Gastrocnemius medialis (tissue), 4 donors: ENCODE measurements around the gene MTERF4. TPM values are rescaled to one million over a fixed set of nuclear protein-coding genes. Genes with fewer than 3 reads are reported as not detected.
A peak's percentile ranks its signal among the peaks of the same experiment; 100 is the strongest.
"Not testable (repeated sequence)": the region's sequence is repeated elsewhere in the genome, so short reads cannot be mapped to it uniquely, and the experiment has no call there.

Experiments used
- ATAC-seq, 2 donors: fragments of 150-250 bp; one replicate each; pipeline ENCODE4 v1.9.1; 2016
- DNase-seq, 2 donors: peaks; one replicate each; pipeline ENCODE4 v3.0.0-alpha.2; 2019
- H3K27ac ChIP-seq, 4 donors: fragments of 200-600 bp; sonication (generic); 1 replicate in 1 of 4; 2 replicates in 3 of 4; pipeline ENCODE4 v1.5.1; 2016 to 2018; ENCODE audit warnings: mild to moderate bottlenecking in 2 of 4, moderate library complexity in 1 of 4
- H3K27me3 ChIP-seq, 3 donors: fragments of 200-600 bp; sonication (generic) in 2 of 3; 1 replicate in 1 of 3; 2 replicates in 2 of 3; pipeline versions ENCODE4 v1.5.1 to v1.6.0; 2016 to 2019; ENCODE audit warnings: mild to moderate bottlenecking in 1 of 3, moderate library complexity in 1 of 3
- H3K36me3 ChIP-seq, 2 donors: fragments of 200-600 bp; sonication (generic) in 1 of 2; one replicate each; pipeline ENCODE4 v1.5.1; 2017 to 2018
- H3K4me1 ChIP-seq, 2 donors: fragments of 200-600 bp; sonication (generic) in 1 of 2; one replicate each; pipeline ENCODE4 v1.5.1; 2016 to 2017; ENCODE audit warnings: mild to moderate bottlenecking in 2 of 2
- H3K4me3 ChIP-seq, 4 donors: fragments of 200-600 bp; sonication (generic) in 3 of 4; 1 replicate in 1 of 4; 2 replicates in 3 of 4; pipeline ENCODE4 v1.5.1; 2016 to 2019; ENCODE audit warnings: mild to moderate bottlenecking in 2 of 4
- H3K9me3 ChIP-seq, 3 donors: fragments of 200-600 bp; sonication (generic) in 2 of 3; 1 replicate in 1 of 3; 2 replicates in 2 of 3; pipeline ENCODE4 v1.5.1; 2016 to 2019
- CTCF ChIP-seq, 5 experiments: fragments of 450-650 bp in 3 of 5; fragments of 200-600 bp in 2 of 5; sonication (generic) in 2 of 5; IDR thresholded peaks in 4 of 5; conservative IDR thresholded peaks in 1 of 5; 1 replicate in 4 of 5; 2 replicates in 1 of 5; pipeline ENCODE4 v1.5.1; 2016 to 2019; ENCODE audit warnings: antibody characterized with exemption in 5 of 5, mild to moderate bottlenecking in 3 of 5, moderate library complexity in 3 of 5
- POLR2A ChIP-seq, 2 donors: fragments of 450-650 bp; IDR thresholded peaks; one replicate each; pipeline ENCODE4 v1.6.1; 2017; ENCODE audit warnings: antibody characterized with exemption in 2 of 2, mild to moderate bottlenecking in 2 of 2, moderate library complexity in 2 of 2
- in situ Hi-C, 4 donors: fragments of 200-750 bp; cut with MboI; loops; one replicate each; pipeline versions ENCODE4 v1.15.0 to v1.8.0; 2017; ENCODE audit warnings: low sequenced_read_pairs in 4 of 4
- intact Hi-C: fragments of 100-400 bp; cut with DNase I; formaldehyde crosslinking; loops from one replicate; pipeline ENCODE4 v1.15.1; 2023; ENCODE audit warnings: low total_unique reads
- total RNA-seq, 4 donors: library from RNA; depleted of rRNA; stranded (reverse); fragments of >200 nt; gene quantifications; one replicate each; pipeline versions ENCODE4 v1.1.0 to v1.2.3, GENCODE V29; 2016

MTERF4 gene
- total RNA-seq, 4 donors from 2014 or later = 21.8 to 49.3 (median 37.0) TPM

- DNase-seq = no peak
- in situ Hi-C loops = no loop called here
- no peak for ATAC-seq
- Histone ChIP-seq H3K4me1 (peaks cover 8 to 13% of the 10 kb centered on the region in 2 donors), H3K4me3 (no peak overlapping the region), H3K9me3 (no peaks in the 10 kb centered on the region), H3K27ac (peak overlapping the region in 1 of 4 donors; percentile 75), H3K27me3 (no peaks in the 10 kb centered on the region), H3K36me3 (peaks cover 0 to 76% of the 10 kb centered on the region in 2 donors)
- intact Hi-C loops = no loop called here
- TF ChIP-seq CTCF (IDR thresholded peaks at IDR 0.05 in 4 of 5, conservative IDR thresholded peaks at IDR 0.05 in 1 of 5) (no peak), POLR2A (IDR thresholded peaks at IDR 0.05) (no peak)
Measured at GRCh38 chr2:241094172-241094571, 7.9 kb downstream of the MTERF4 start.

GRCh38 chr2:241093133-241093781, 8.8 kb downstream of the MTERF4 start:
- in situ Hi-C loops, ATAC-seq, H3K9me3 ChIP-seq, H3K4me3 ChIP-seq, H3K4me1 ChIP-seq, DNase-seq, intact Hi-C loops, H3K27me3 ChIP-seq: not testable (repeated sequence)
- peaks cover 0 to 81% of the 10 kb centered on the region in 2 donors for H3K36me3 ChIP-seq
- peak overlapping the region; percentile 53 to 75 (median 62) for H3K27ac ChIP-seq

GRCh38 chr2:241092677-241093076, 9.4 kb downstream of the MTERF4 start:
- intact Hi-C loops (no loop called here), in situ Hi-C loops (no loop called here)
- Histone ChIP-seq H3K36me3 (peaks cover 0 to 87% of the 10 kb centered on the region in 2 donors), H3K27me3 (no peaks in the 10 kb centered on the region), H3K9me3 (no peaks in the 10 kb centered on the region), H3K4me3 (no peak overlapping the region), H3K27ac (peak overlapping the region; percentile 53 to 75 (median 62)), H3K4me1 (peaks cover 0 to 5% of the 10 kb centered on the region in 2 donors)
- TF ChIP-seq POLR2A (IDR thresholded peaks at IDR 0.05) (no peak), CTCF (IDR thresholded peaks at IDR 0.05 in 4 of 5, conservative IDR thresholded peaks at IDR 0.05 in 1 of 5) (no peak)
- DNase-seq (peak in 1 of 2 donors; percentile 69), ATAC-seq (peak; percentile 72 to 86)

- TF ChIP-seq CTCF (IDR thresholded peaks at IDR 0.05 in 4 of 5, conservative IDR thresholded peaks at IDR 0.05 in 1 of 5) (no peak), POLR2A (IDR thresholded peaks at IDR 0.05) (no peak)
- Histone ChIP-seq H3K4me3 (no peak overlapping the region), H3K27me3 (no peaks in the 10 kb centered on the region), H3K9me3 (no peaks in the 10 kb centered on the region), H3K27ac (peak overlapping the region; percentile 53 to 75 (median 62)), H3K4me1 (peaks cover 0 to 5% of the 10 kb centered on the region in 2 donors), H3K36me3 (peaks cover 3 to 91% of the 10 kb centered on the region in 2 donors)
- intact Hi-C loops (no loop called here), in situ Hi-C loops (no loop called here)
- ATAC-seq = no peak
- no peak for DNase-seq
Measured at GRCh38 chr2:241091734-241092445, 10.2 kb downstream of the MTERF4 start.

GRCh38 chr2:241091201-241091600, 10.9 kb downstream of the MTERF4 start:
- H3K4me1 ChIP-seq = peaks cover 0 to 5% of the 10 kb centered on the region in 2 donors
- intact Hi-C loops (no loop called here), in situ Hi-C loops (no loop called here)
- H3K27ac ChIP-seq = peak overlapping the region in 2 of 4 donors; percentile 53 to 75
- H3K9me3 ChIP-seq = no peaks in the 10 kb centered on the region
- H3K27me3 ChIP-seq = no peaks in the 10 kb centered on the region
- no peak for TF ChIP-seq CTCF (IDR thresholded peaks at IDR 0.05 in 4 of 5, conservative IDR thresholded peaks at IDR 0.05 in 1 of 5)
- TF ChIP-seq POLR2A (IDR thresholded peaks at IDR 0.05) = no peak
- peaks cover 3 to 91% of the 10 kb centered on the region in 2 donors for H3K36me3 ChIP-seq
- ATAC-seq (no peak), DNase-seq (no peak)
- H3K4me3 ChIP-seq = no peak overlapping the region
